Epithelial cell of esophagus (primary cell): ENCODE results near the gene DHRS3.

Experiments used
- DNase-seq: peaks from one replicate; pipeline ENCODE4 v3.0.0; 2010; ENCODE audit warnings: low read depth
- H3K4me3 ChIP-seq: 2 replicates; pipeline ENCODE4 v1.5.1; 2011; ENCODE audit warnings: mild to moderate bottlenecking, low read length, control low read depth
- TF ChIP-seq, protein P1 (sequence below): IDR thresholded peaks from 2 replicates; pipeline ENCODE4 v1.5.1; 2011; ENCODE audit warnings: low read depth, mild to moderate bottlenecking, low read length, control low read depth, inconsistent platforms; ENCODE audit not compliant: insufficient read depth; ENCODE audit errors: missing control alignments

The DHRS3 gene

GRCh38 chr1:12585536-12585935 is 32.5 kb downstream of the DHRS3 start:
- TF ChIP-seq, protein P1, sequence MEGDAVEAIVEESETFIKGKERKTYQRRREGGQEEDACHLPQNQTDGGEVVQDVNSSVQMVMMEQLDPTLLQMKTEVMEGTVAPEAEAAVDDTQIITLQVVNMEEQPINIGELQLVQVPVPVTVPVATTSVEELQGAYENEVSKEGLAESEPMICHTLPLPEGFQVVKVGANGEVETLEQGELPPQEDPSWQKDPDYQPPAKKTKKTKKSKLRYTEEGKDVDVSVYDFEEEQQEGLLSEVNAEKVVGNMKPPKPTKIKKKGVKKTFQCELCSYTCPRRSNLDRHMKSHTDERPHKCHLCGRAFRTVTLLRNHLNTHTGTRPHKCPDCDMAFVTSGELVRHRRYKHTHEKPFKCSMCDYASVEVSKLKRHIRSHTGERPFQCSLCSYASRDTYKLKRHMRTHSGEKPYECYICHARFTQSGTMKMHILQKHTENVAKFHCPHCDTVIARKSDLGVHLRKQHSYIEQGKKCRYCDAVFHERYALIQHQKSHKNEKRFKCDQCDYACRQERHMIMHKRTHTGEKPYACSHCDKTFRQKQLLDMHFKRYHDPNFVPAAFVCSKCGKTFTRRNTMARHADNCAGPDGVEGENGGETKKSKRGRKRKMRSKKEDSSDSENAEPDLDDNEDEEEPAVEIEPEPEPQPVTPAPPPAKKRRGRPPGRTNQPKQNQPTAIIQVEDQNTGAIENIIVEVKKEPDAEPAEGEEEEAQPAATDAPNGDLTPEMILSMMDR = no peak
- DNase-seq = no peak
- H3K4me3 ChIP-seq = no peak overlapping the region

GRCh38 chr1:12584900-12585525 is 33.0 kb downstream of the DHRS3 start:
- H3K4me3 ChIP-seq = no peak overlapping the region
- no peak for DNase-seq
- TF ChIP-seq, protein P1 = no peak

- DNase-seq = no peak
- TF ChIP-seq, protein P1 = no peak
- no peak overlapping the region for H3K4me3 ChIP-seq
Observed at GRCh38 chr1:12583484-12583883, 34.5 kb downstream of the DHRS3 start.

GRCh38 chr1:12582649-12583048 is 35.4 kb downstream of the DHRS3 start:
- TF ChIP-seq, protein P1 = no peak
- no peak overlapping the region for H3K4me3 ChIP-seq

GRCh38 chr1:12581179-12581578 is 36.8 kb downstream of the DHRS3 start:
- no peak overlapping the region for H3K4me3 ChIP-seq
- TF ChIP-seq, protein P1 = no peak
- no peak for DNase-seq

More at GRCh38 chr1:12582649-12583048, 35.4 kb downstream of the DHRS3 start:
- DNase-seq = no peak

- TF ChIP-seq, protein P1 = no peak
- DNase-seq = peak; percentile 39
- H3K4me3 ChIP-seq = no peak overlapping the region
Observed at GRCh38 chr1:12580054-12580887, 37.7 kb downstream of the DHRS3 start.

- TF ChIP-seq, protein P1 = no peak
- H3K4me3 ChIP-seq = no peak overlapping the region
- no peak for DNase-seq
Observed at GRCh38 chr1:12578860-12579422, 39.1 kb downstream of the DHRS3 start.
